Measurements from ENCODE around the gene TPP1.

DNA sequence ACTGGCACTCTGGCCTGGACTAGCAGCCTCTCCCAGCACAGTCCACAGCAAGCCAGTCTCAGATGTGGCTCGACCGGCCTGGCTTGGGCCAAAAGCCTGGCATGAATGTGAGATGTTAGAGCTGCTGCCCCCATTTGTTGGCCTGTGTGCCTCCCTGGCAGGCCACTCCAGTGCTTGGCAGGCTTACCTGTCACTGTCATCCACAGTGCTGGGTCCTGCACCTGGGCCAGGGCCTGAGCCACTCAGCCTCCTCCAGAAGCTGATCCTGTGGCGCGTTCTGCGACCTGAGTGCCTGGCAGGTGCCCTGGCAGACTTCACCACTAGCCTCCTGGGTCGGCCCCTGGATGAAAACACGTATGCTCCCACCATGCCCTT, 51.9 kb downstream of the TPP1 start:
- TF ChIP-seq POLR2A (IDR thresholded peaks at IDR 0.05; ENCODE audit: low read depth, low read length) (no peak), POLR2AphosphoS5 (IDR thresholded peaks at IDR 0.05; ENCODE audit: low read depth, low read length) (no peak), TAF1 (IDR thresholded peaks at IDR 0.05; ENCODE audit: borderline replicate concordance, low read depth, low read length) (no peak)

All from GM12892 (cell line).